ENCODE measurements around the gene MALAT1. TPM values are rescaled to one million over a fixed set of nuclear protein-coding genes. Genes with fewer than 3 reads are reported as not detected.

MALAT1 gene
- total and polyA plus RNA-seq, 2 of the 8 experiments (the other 6 are each of a cell fraction or from before 2014, with no cell fraction given), result 115 to 984 TPM

DNA sequence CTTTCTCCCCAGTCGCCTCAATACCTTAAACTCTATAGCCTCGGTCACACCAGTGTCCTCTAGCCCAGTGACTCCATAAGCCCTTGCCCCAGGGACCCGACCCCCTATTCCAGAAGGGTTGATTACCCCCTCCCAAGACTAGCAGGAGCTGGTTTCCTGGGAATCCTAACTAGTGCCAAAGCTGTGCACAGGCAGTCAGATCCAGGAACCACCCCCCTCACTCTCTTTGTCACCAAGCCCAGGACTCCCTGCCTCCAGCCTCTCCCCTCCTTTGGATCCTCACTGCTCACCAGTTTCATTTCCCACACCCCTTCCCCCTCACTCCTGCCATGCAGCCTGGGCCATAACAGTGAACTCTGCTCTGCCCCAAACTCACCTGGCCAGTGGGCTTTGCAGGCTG, 49.5 kb downstream of the MALAT1 start:
- FAIRE-seq, result no peak
- Histone ChIP-seq H2BK15ac (ENCODE audit: low read length) (peak overlapping the region; percentile 72; the same call in 1 of the 2 replicates), H2BK12ac (ENCODE audit: low read depth, low read length) (no peak overlapping the region), H3K18ac (ENCODE audit: extremely low read depth, low read length) (no peak overlapping the region), H3K4me2 (ENCODE audit: insufficient read depth in 1 of 2, low read depth in 2 of 2, low read length in 2 of 2) (no peak overlapping the region), H3K56ac (replicated peaks; ENCODE audit: insufficient read length, low read depth, low read length) (no peak overlapping the region), H3K27me3 (replicated peaks in 1 of 4; ENCODE audit: control insufficient read depth in 3 of 4, extremely low read depth in 1 of 4, insufficient read depth in 3 of 4, low read length in 3 of 4) (peaks cover 4 to 46% (median 37%) of the 10 kb centered on the region in 4 experiments; a peak in 6 of 7 replicates), H3K27ac (ENCODE audit: low read depth, low read length) (no peak overlapping the region), H3K79me2 (ENCODE audit: control insufficient read depth in 1 of 2, insufficient read depth in 2 of 2, low read length in 2 of 2) (no peaks in the 10 kb centered on the region), H3K4me3 (ENCODE audit: extremely low read depth in 1 of 4, insufficient read depth in 2 of 4, low read depth in 3 of 4, low read length in 4 of 4) (no peak overlapping the region), H2AK5ac (ENCODE audit: low read depth, low read length) (0 out of 2 replicates have a peak overlapping the region, but pooled peaks have one; percentile 53), H3K9me3 (ENCODE audit: insufficient read depth in 2 of 2, low read depth in 1 of 2, low read length in 1 of 2) (no peaks in the 10 kb centered on the region), H2BK120ac (replicated peaks; ENCODE audit: low read depth, low read length) (no peak overlapping the region), H3K36me3 (ENCODE audit: control insufficient read depth in 2 of 4, insufficient read depth in 4 of 4, low read length in 3 of 4) (no peaks in the 10 kb centered on the region), H3K23me2 (ENCODE audit: low read depth, low read length) (peaks cover 5% of the 10 kb centered on the region; the same call in 1 of the 2 replicates), H2BK20ac (ENCODE audit: low read length) (no peak overlapping the region), H2BK5ac (ENCODE audit: low read depth, low read length) (no peak overlapping the region), H3K14ac (ENCODE audit: insufficient read length) (no peak overlapping the region), H4K8ac (ENCODE audit: extremely low read depth, insufficient read depth, low read length) (no peak overlapping the region), H3K4ac (replicated peaks; ENCODE audit: insufficient read length, low read depth, low read length) (no peak overlapping the region), H3K23ac (ENCODE audit: insufficient read length) (no peak overlapping the region), H4K20me1 (replicated peaks in 1 of 2; ENCODE audit: control insufficient read depth in 1 of 2, insufficient read depth in 2 of 2, low read length in 2 of 2) (peaks cover 0 to 8% of the 10 kb centered on the region in 2 experiments), H4K91ac (replicated peaks; ENCODE audit: insufficient read length, low read length) (no peak overlapping the region), H3K79me1 (ENCODE audit: low read depth, low read length) (no peaks in the 10 kb centered on the region), H4K5ac (ENCODE audit: insufficient read length, low read depth, low read length) (no peak overlapping the region), H3K4me1 (replicated peaks in 1 of 4; ENCODE audit: control insufficient read depth in 3 of 4, insufficient read depth in 4 of 4, low read length in 3 of 4) (peaks cover 0 to 16% (median 13%) of the 10 kb centered on the region in 4 experiments; a peak in 5 of 7 replicates), H3K9ac (replicated peaks in 1 of 4; ENCODE audit: extremely low read depth in 1 of 4, low read depth in 3 of 4, low read length in 3 of 4) (no peak overlapping the region), H2AFZ (ENCODE audit: low read length) (no peak overlapping the region)
- CTCF ChIA-PET (ENCODE audit: partially characterized antibody), result interaction anchor here (0.6 to 10.5 kb wide), 7 partner anchors 8 to 519 kb away, joined by 3 to 284 read pairs (median 3); partner anchors contain the start of genes FAM89B, LTBP3 and ZNRD2
- 79% methylated on average over 3 of the region's 3 CpGs; no CpG with 5 or more reads in 1 of the 2 experiments for WGBS, 2 experiments (ENCODE audit: extremely low coverage in 1 of 2, insufficient coverage in 1 of 2, insufficient read length in 1 of 2, insufficient replicate concordance in 2 of 2, low coverage in 1 of 2, low lambda C conversion rate in 2 of 2, missing lambda C conversion rate in 1 of 2)
- POLR2A ChIA-PET (ENCODE audit: partially characterized antibody), result interaction anchor here (1.0 to 1.6 kb wide), 4 partner anchors 8 to 13 kb away, joined by 3 to 5 read pairs (median 4); no protein-coding TSS in a partner anchor
- no peak for DNase-seq (ENCODE audit: low read depth in 1 of 2, low spot score in 2 of 2)
- TF ChIP-seq HDAC6 (IDR thresholded peaks at IDR 0.05; ENCODE audit: low read depth, low read length) (no peak), TAF1 (IDR thresholded peaks at IDR 0.05; ENCODE audit: low read depth, low read length) (no peak), EGR1 (IDR thresholded peaks at IDR 0.05; ENCODE audit: borderline replicate concordance, low read depth, low read length) (no peak), EZH2 (IDR thresholded peaks at IDR 0.05; ENCODE audit: low read depth, low read length, severe bottlenecking) (no peak), SP2 (IDR thresholded peaks at IDR 0.05; ENCODE audit: low read length) (no peak), GTF2F1 (IDR thresholded peaks at IDR 0.05; ENCODE audit: borderline replicate concordance, low read depth, low read length) (no peak), MAFK (IDR thresholded peaks at IDR 0.05; ENCODE audit: low read depth, low read length) (no peak), SP1 (IDR thresholded peaks at IDR 0.05; ENCODE audit: low read depth, low read length) (no peak), KDM4A (IDR thresholded peaks at IDR 0.05; ENCODE audit: low read depth, low read length, severe bottlenecking) (no peak), BRCA1 (IDR thresholded peaks at IDR 0.05; ENCODE audit: low read depth, low read length) (no peak), RBBP5 (IDR thresholded peaks at IDR 0.05; ENCODE audit: borderline replicate concordance, low read depth, low read length) (no peak), KDM1A (IDR thresholded peaks at IDR 0.05; ENCODE audit: borderline replicate concordance, low read length) (no peak), RFX5 (IDR thresholded peaks at IDR 0.05; ENCODE audit: borderline replicate concordance, low read depth, low read length) (no peak)
- TF ChIP-seq, protein P1, sequence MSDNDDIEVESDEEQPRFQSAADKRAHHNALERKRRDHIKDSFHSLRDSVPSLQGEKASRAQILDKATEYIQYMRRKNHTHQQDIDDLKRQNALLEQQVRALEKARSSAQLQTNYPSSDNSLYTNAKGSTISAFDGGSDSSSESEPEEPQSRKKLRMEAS (IDR thresholded peaks at IDR 0.05), result no peak
